Mesothelial cell of epicardium (in vitro differentiated cells): ENCODE results near the gene SLC24A3. TPM values are rescaled to one million over a fixed set of nuclear protein-coding genes. Genes with fewer than 3 reads are reported as not detected.

Experiments used
- DNase-seq, 2 experiments: peaks; one replicate each; pipeline ENCODE4 v3.0.0; 2021; ENCODE audit warnings: low spot score in 2 of 2; ENCODE audit not compliant: unreplicated experiment in 2 of 2
- H3K27ac Mint-ChIP-seq: 2 replicates; pipeline ENCODE4 v1.8.0; 2021; ENCODE audit warnings: mixed read lengths
- H3K27me3 Mint-ChIP-seq: 2 replicates; pipeline ENCODE4 v1.8.0; 2021; ENCODE audit warnings: low read depth, mixed read lengths
- H3K36me3 Mint-ChIP-seq: 2 replicates; pipeline ENCODE4 v1.8.0; 2021; ENCODE audit warnings: mixed read lengths
- H3K4me1 Mint-ChIP-seq: 2 replicates; pipeline ENCODE4 v1.8.0; 2021; ENCODE audit warnings: mixed read lengths
- H3K4me3 Mint-ChIP-seq: 2 replicates; pipeline ENCODE4 v1.8.0; 2021; ENCODE audit warnings: mild to moderate bottlenecking, moderate library complexity, mixed read lengths
- H3K9me3 Mint-ChIP-seq: 2 replicates; pipeline ENCODE4 v1.8.0; 2021; ENCODE audit warnings: mixed read lengths
- CTCF ChIP-seq: fragments of 200-600 bp; sonication (generic); IDR thresholded peaks from one replicate; pipeline ENCODE4 v1.5.0; 2021; ENCODE audit warnings: antibody characterized with exemption; ENCODE audit not compliant: unreplicated experiment
- total RNA-seq: library from RNA; stranded (reverse); gene quantifications from 3 replicates; pipeline ENCODE4 v1.2.1, GENCODE V29; 2021

SLC24A3 gene
- total RNA-seq, 1 donor from 2014 or later = 3.2 TPM

- Mint-ChIP-seq H3K27me3 (peaks cover 14% of the 10 kb centered on the region), H3K9me3 (no peaks in the 10 kb centered on the region), H3K4me1 (no peaks in the 10 kb centered on the region), H3K4me3 (no peak overlapping the region), H3K36me3 (no peaks in the 10 kb centered on the region), H3K27ac (no peak overlapping the region)
- TF ChIP-seq CTCF = no peak
- no peak for DNase-seq
These were observed 296.0 kb downstream of the SLC24A3 start for GRCh38 chr20:19508449-19508848.

- Mint-ChIP-seq H3K27me3 (peaks cover 6% of the 10 kb centered on the region), H3K4me3 (no peak overlapping the region), H3K36me3 (no peaks in the 10 kb centered on the region), H3K9me3 (no peaks in the 10 kb centered on the region), H3K4me1 (no peaks in the 10 kb centered on the region), H3K27ac (no peak overlapping the region)
- TF ChIP-seq CTCF = no peak
- no peak for DNase-seq
These were observed 298.2 kb downstream of the SLC24A3 start for GRCh38 chr20:19510611-19511010.

DNA sequence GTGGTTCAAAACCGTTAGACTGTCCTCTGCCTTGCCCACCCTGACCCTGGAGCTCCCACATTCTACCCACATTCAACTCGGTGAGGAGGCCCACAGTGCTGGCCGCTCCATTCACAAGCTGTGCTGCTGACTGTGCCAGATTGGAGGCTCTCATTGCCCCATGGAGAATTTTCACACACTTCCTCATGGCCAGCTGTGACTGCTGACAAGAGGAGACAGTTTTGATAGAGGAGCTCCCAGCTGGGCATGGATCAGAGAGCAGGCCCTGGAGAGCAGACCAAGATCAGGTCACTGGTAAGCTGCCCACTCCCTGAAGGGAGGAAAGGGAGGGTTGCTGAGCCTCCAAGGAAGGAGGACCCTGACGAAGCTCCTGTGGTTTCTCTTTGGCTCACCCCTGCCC, 299.5 kb downstream of the SLC24A3 start:
- no peak for TF ChIP-seq CTCF
- no peaks in the 10 kb centered on the region for H3K4me1 Mint-ChIP-seq
- no peaks in the 10 kb centered on the region for H3K36me3 Mint-ChIP-seq
- H3K4me3 Mint-ChIP-seq = no peak overlapping the region
- DNase-seq = no peak
- no peaks in the 10 kb centered on the region for H3K9me3 Mint-ChIP-seq
- peaks cover 10% of the 10 kb centered on the region for H3K27me3 Mint-ChIP-seq
- H3K27ac Mint-ChIP-seq = no peak overlapping the region

GRCh38 chr20:19512886-19513677, 300.6 kb downstream of the SLC24A3 start:
- Mint-ChIP-seq H3K4me3 (no peak overlapping the region), H3K9me3 (no peaks in the 10 kb centered on the region), H3K27ac (no peak overlapping the region)

DNA sequence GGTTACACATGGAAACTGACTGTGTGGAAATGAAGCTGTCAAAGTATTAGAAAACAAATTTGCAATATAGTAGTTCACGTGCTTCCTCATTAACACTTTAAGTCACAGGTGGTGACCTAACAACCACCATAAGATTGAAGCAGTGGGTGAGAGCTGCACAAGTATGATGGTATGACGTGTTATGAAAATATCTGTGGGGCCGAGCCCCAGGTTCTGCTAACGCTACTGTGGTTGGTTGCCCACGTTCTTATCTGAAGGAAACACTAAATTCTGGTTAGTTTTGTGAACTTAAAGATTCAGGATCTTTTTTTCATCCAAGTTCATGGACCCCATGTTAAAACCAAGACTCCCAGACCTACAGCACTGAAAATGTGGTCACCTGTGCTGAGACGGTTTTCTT, 302.6 kb downstream of the SLC24A3 start:
- no peak for DNase-seq
- no peak for TF ChIP-seq CTCF
- Mint-ChIP-seq H3K9me3 (no peaks in the 10 kb centered on the region), H3K36me3 (no peaks in the 10 kb centered on the region), H3K4me1 (peaks cover 4% of the 10 kb centered on the region), H3K4me3 (no peak overlapping the region), H3K27ac (no peak overlapping the region), H3K27me3 (peaks cover 16% of the 10 kb centered on the region)

More at GRCh38 chr20:19512886-19513677, 300.6 kb downstream of the SLC24A3 start:
- TF ChIP-seq CTCF = no peak
- Mint-ChIP-seq H3K4me1 (no peaks in the 10 kb centered on the region), H3K36me3 (no peaks in the 10 kb centered on the region), H3K27me3 (peaks cover 9% of the 10 kb centered on the region)
- no peak for DNase-seq
